HG03457 (cell line): ENCODE data around the gene RPS18.
A peak's percentile ranks its signal among the peaks of the same experiment; 100 is the strongest.

Source experiments
- ATAC-seq: cut with Tn5 transposase; IDR thresholded peaks from one replicate; pipeline ENCODE4 v1.9.1; 2021; ENCODE audit warnings: moderate number of reproducible peaks; ENCODE audit not compliant: unreplicated experiment

Gene RPS18

GRCh38 chr6:33313709-33314514, 42.0 kb downstream of the RPS18 start, which contains the start of gene TAPBP:
TSS of gene TAPBP (minus strand) at chr6:33314078. CDS start at chr6:33314041, 37 bp downstream.
- peak; percentile 25 for ATAC-seq

- no peak for ATAC-seq
Observed at GRCh38 chr6:33314515-33314942, 42.7 kb downstream of the RPS18 start.

GRCh38 chr6:33314943-33315792, 43.3 kb downstream of the RPS18 start:
- no peak for ATAC-seq

- no peak for ATAC-seq
Observed at GRCh38 chr6:33315793-33316602, 44.1 kb downstream of the RPS18 start.

- ATAC-seq: no peak
Observed at GRCh38 chr6:33316603-33317418, 44.9 kb downstream of the RPS18 start.

GRCh38 chr6:33317419-33317668, 45.5 kb downstream of the RPS18 start:
- no peak for ATAC-seq

GRCh38 chr6:33317669-33318425, 46.0 kb downstream of the RPS18 start, which contains the start of gene ZBTB22:
TSS of gene ZBTB22 (minus strand) at chr6:33317744. CDS start at chr6:33316916, 828 bp downstream.
- no peak for ATAC-seq

- no peak for ATAC-seq
Observed at GRCh38 chr6:33318426-33319073, 46.7 kb downstream of the RPS18 start.

GRCh38 chr6:33319939-33320314, 48.1 kb downstream of the RPS18 start:
- no peak for ATAC-seq

- no peak for ATAC-seq
Observed at GRCh38 chr6:33320315-33321181, 48.7 kb downstream of the RPS18 start.

- no peak for ATAC-seq
Observed at GRCh38 chr6:33321227-33321626, 49.4 kb downstream of the RPS18 start.

GRCh38 chr6:33323623-33323948, 51.7 kb downstream of the RPS18 start:
- no peak for ATAC-seq

- ATAC-seq: no peak
Observed at GRCh38 chr6:33324125-33324524, 52.2 kb downstream of the RPS18 start.
